ENCODE data around the gene GIT2.

The GIT2 gene

GRCh38 chr12:109885616-109886015, 110.6 kb downstream of the GIT2 start:
- DNase-seq, result peak in 1 of 3 donors; percentile 9

GRCh38 chr12:109883461-109883860, 112.7 kb downstream of the GIT2 start:
- DNase-seq, result no peak

GRCh38 chr12:109881752-109882151, 114.4 kb downstream of the GIT2 start:
- no peak for DNase-seq

- DNase-seq, result no peak
Measured at GRCh38 chr12:109880938-109881337, 115.2 kb downstream of the GIT2 start.

- peak; percentile 94 to 99 (median 98) for DNase-seq
Measured at GRCh38 chr12:109880043-109880931, 115.9 kb downstream of the GIT2 start, which contains the start of gene GLTP. Gene GLTP, minus strand, starts transcription at chr12:109880541. Its CDS starts 167 bp downstream, at chr12:109880374.
